Measurements from ENCODE around the gene RGSL1.

The RGSL1 gene

GRCh38 chr1:182567629-182568028, 117.7 kb downstream of the RGSL1 start:
- DNase-seq = no peak
- Histone ChIP-seq H3K4me3 (ENCODE audit: control insufficient read depth in 1 of 7, extremely low read depth in 1 of 7, insufficient read depth in 4 of 7, low read depth in 2 of 7, low read length in 6 of 7) (no peak overlapping the region), H3K36me3 (ENCODE audit: control insufficient read depth in 4 of 4, insufficient read depth in 4 of 4, low read length in 3 of 4) (peaks cover 0 to under 1% (median 0%) of the 10 kb centered on the region in 4 experiments), H3K4me1 (ENCODE audit: control extremely low read depth in 1 of 4, control insufficient read depth in 4 of 4, insufficient read depth in 4 of 4, low read length in 3 of 4) (no peaks in the 10 kb centered on the region), H3K27ac (ENCODE audit: insufficient read depth in 1 of 2, low read depth in 1 of 2, low read length in 2 of 2, poor library complexity in 1 of 2, severe bottlenecking in 2 of 2) (no peak overlapping the region), H3K27me3 (replicated peaks in 2 of 5; ENCODE audit: control insufficient read depth in 4 of 5, insufficient read depth in 5 of 5, low read length in 4 of 5) (peaks cover 0 to 2% (median 0%) of the 10 kb centered on the region in 5 experiments), H3K9me3 (ENCODE audit: control extremely low read depth in 1 of 5, control insufficient read depth in 4 of 5, insufficient read depth in 2 of 5, low read depth in 1 of 5, low read length in 4 of 5) (no peaks in the 10 kb centered on the region)
- ChIA-PET CTCF (no interaction called here), POLR2A (no interaction called here)
- WGBS (ENCODE audit: insufficient coverage) = no CpG with 5 or more reads among the region's 5 CpGs

- CTCF ChIA-PET = no interaction called here
- Histone ChIP-seq H3K27me3 (replicated peaks in 2 of 5; ENCODE audit: control insufficient read depth in 4 of 5, insufficient read depth in 5 of 5, low read length in 4 of 5) (peaks cover 0 to 2% (median 0%) of the 10 kb centered on the region in 5 experiments), H3K27ac (ENCODE audit: insufficient read depth in 1 of 2, low read depth in 1 of 2, low read length in 2 of 2, poor library complexity in 1 of 2, severe bottlenecking in 2 of 2) (no peak overlapping the region), H3K4me1 (ENCODE audit: control extremely low read depth in 1 of 4, control insufficient read depth in 4 of 4, insufficient read depth in 4 of 4, low read length in 3 of 4) (no peaks in the 10 kb centered on the region), H3K9me3 (ENCODE audit: control extremely low read depth in 1 of 5, control insufficient read depth in 4 of 5, insufficient read depth in 2 of 5, low read depth in 1 of 5, low read length in 4 of 5) (no peaks in the 10 kb centered on the region), H3K4me3 (ENCODE audit: control insufficient read depth in 1 of 7, extremely low read depth in 1 of 7, insufficient read depth in 4 of 7, low read depth in 2 of 7, low read length in 6 of 7) (no peak overlapping the region), H3K36me3 (ENCODE audit: control insufficient read depth in 4 of 4, insufficient read depth in 4 of 4, low read length in 3 of 4) (peaks cover 0 to 3% (median 0%) of the 10 kb centered on the region in 4 experiments)
- 39% methylated on average over 1 of the region's 3 CpGs for WGBS (ENCODE audit: insufficient coverage)
- DNase-seq = no peak
- POLR2A ChIA-PET = no interaction called here
Observed at GRCh38 chr1:182568647-182569284, 118.8 kb downstream of the RGSL1 start.

GRCh38 chr1:182569939-182570610, 120.1 kb downstream of the RGSL1 start:
- Histone ChIP-seq H3K9me3 (ENCODE audit: control extremely low read depth in 1 of 5, control insufficient read depth in 4 of 5, insufficient read depth in 2 of 5, low read depth in 1 of 5, low read length in 4 of 5) (no peaks in the 10 kb centered on the region), H3K4me1 (ENCODE audit: control extremely low read depth in 1 of 4, control insufficient read depth in 4 of 4, insufficient read depth in 4 of 4, low read length in 3 of 4) (no peaks in the 10 kb centered on the region), H3K4me3 (ENCODE audit: control insufficient read depth in 1 of 7, extremely low read depth in 1 of 7, insufficient read depth in 4 of 7, low read depth in 2 of 7, low read length in 6 of 7) (no peak overlapping the region), H3K27ac (ENCODE audit: insufficient read depth in 1 of 2, low read depth in 1 of 2, low read length in 2 of 2, poor library complexity in 1 of 2, severe bottlenecking in 2 of 2) (no peak overlapping the region), H3K36me3 (ENCODE audit: control insufficient read depth in 4 of 4, insufficient read depth in 4 of 4, low read length in 3 of 4) (peaks cover 8 to 15% (median 10%) of the 10 kb centered on the region in 4 experiments), H3K27me3 (replicated peaks in 2 of 5; ENCODE audit: control insufficient read depth in 4 of 5, insufficient read depth in 5 of 5, low read length in 4 of 5) (peaks cover 0 to 2% (median 0%) of the 10 kb centered on the region in 5 experiments)
- POLR2A ChIA-PET = interaction anchor here (0.7 kb wide), 1 partner anchor 8 kb away, joined by 3 read pairs; no protein-coding TSS in a partner anchor
- 90% methylated on average over 4 of the region's 6 CpGs for WGBS (ENCODE audit: insufficient coverage)
- CTCF ChIA-PET = interaction anchor here (0.8 kb wide), 1 partner anchor 11 kb away, joined by 3 read pairs; no protein-coding TSS in a partner anchor
- no peak for DNase-seq

GRCh38 chr1:182570611-182570970, 120.6 kb downstream of the RGSL1 start:
- no peaks in the 10 kb centered on the region for H3K4me1 ChIP-seq (ENCODE audit: control extremely low read depth in 1 of 4, control insufficient read depth in 4 of 4, insufficient read depth in 4 of 4, low read length in 3 of 4)
- POLR2A ChIA-PET = no interaction called here
- no peaks in the 10 kb centered on the region for H3K9me3 ChIP-seq (ENCODE audit: control extremely low read depth in 1 of 5, control insufficient read depth in 4 of 5, insufficient read depth in 2 of 5, low read depth in 1 of 5, low read length in 4 of 5)
- no peak overlapping the region for H3K4me3 ChIP-seq (ENCODE audit: control insufficient read depth in 1 of 7, extremely low read depth in 1 of 7, insufficient read depth in 4 of 7, low read depth in 2 of 7, low read length in 6 of 7)
- CTCF ChIA-PET = interaction anchor here (0.8 kb wide), 1 partner anchor 11 kb away, joined by 3 read pairs; no protein-coding TSS in a partner anchor
- WGBS (ENCODE audit: insufficient coverage) = no CpG with 5 or more reads among the region's 2 CpGs
- peaks cover 9 to 20% (median 13%) of the 10 kb centered on the region in 4 experiments for H3K36me3 ChIP-seq (ENCODE audit: control insufficient read depth in 4 of 4, insufficient read depth in 4 of 4, low read length in 3 of 4)
- H3K27ac ChIP-seq (ENCODE audit: insufficient read depth in 1 of 2, low read depth in 1 of 2, low read length in 2 of 2, poor library complexity in 1 of 2, severe bottlenecking in 2 of 2) = no peak overlapping the region
- H3K27me3 ChIP-seq (replicated peaks in 2 of 5; ENCODE audit: control insufficient read depth in 4 of 5, insufficient read depth in 5 of 5, low read length in 4 of 5) = peaks cover 0 to 2% (median 0%) of the 10 kb centered on the region in 5 experiments
- no peak for DNase-seq

GRCh38 chr1:182574156-182574555, 124.2 kb downstream of the RGSL1 start:
- POLR2A ChIA-PET = no interaction called here
- Histone ChIP-seq H3K4me3 (ENCODE audit: control insufficient read depth in 1 of 7, extremely low read depth in 1 of 7, insufficient read depth in 4 of 7, low read depth in 2 of 7, low read length in 6 of 7) (no peak overlapping the region), H3K27ac (ENCODE audit: insufficient read depth in 1 of 2, low read depth in 1 of 2, low read length in 2 of 2, poor library complexity in 1 of 2, severe bottlenecking in 2 of 2) (no peak overlapping the region), H3K9me3 (ENCODE audit: control extremely low read depth in 1 of 5, control insufficient read depth in 4 of 5, insufficient read depth in 2 of 5, low read depth in 1 of 5, low read length in 4 of 5) (no peaks in the 10 kb centered on the region), H3K27me3 (replicated peaks in 2 of 5; ENCODE audit: control insufficient read depth in 4 of 5, insufficient read depth in 5 of 5, low read length in 4 of 5) (no peaks in the 10 kb centered on the region), H3K36me3 (ENCODE audit: control insufficient read depth in 4 of 4, insufficient read depth in 4 of 4, low read length in 3 of 4) (peaks cover 15 to 40% (median 20%) of the 10 kb centered on the region in 4 experiments), H3K4me1 (ENCODE audit: control extremely low read depth in 1 of 4, control insufficient read depth in 4 of 4, insufficient read depth in 4 of 4, low read length in 3 of 4) (no peaks in the 10 kb centered on the region)
- DNase-seq = no peak
- CTCF ChIA-PET = interaction anchor here (1.1 kb wide), 1 partner anchor 12 kb away, joined by 3 read pairs; no protein-coding TSS in a partner anchor
- 100% methylated on average over 3 of the region's 4 CpGs for WGBS (ENCODE audit: insufficient coverage)

GRCh38 chr1:182575540-182576149, 125.7 kb downstream of the RGSL1 start:
- WGBS (ENCODE audit: insufficient coverage) = 100% methylated on average over 3 of the region's 3 CpGs
- H3K9me3 ChIP-seq (ENCODE audit: control extremely low read depth in 1 of 5, control insufficient read depth in 4 of 5, insufficient read depth in 2 of 5, low read depth in 1 of 5, low read length in 4 of 5) = no peaks in the 10 kb centered on the region
- peaks cover 22 to 55% (median 34%) of the 10 kb centered on the region in 4 experiments for H3K36me3 ChIP-seq (ENCODE audit: control insufficient read depth in 4 of 4, insufficient read depth in 4 of 4, low read length in 3 of 4)
- CTCF ChIA-PET = no interaction called here
- no peaks in the 10 kb centered on the region for H3K27me3 ChIP-seq (replicated peaks in 2 of 5; ENCODE audit: control insufficient read depth in 4 of 5, insufficient read depth in 5 of 5, low read length in 4 of 5)
- POLR2A ChIA-PET = no interaction called here
- no peak for DNase-seq
- H3K4me3 ChIP-seq (ENCODE audit: control insufficient read depth in 1 of 7, extremely low read depth in 1 of 7, insufficient read depth in 4 of 7, low read depth in 2 of 7, low read length in 6 of 7) = no peak overlapping the region
- no peak overlapping the region for H3K27ac ChIP-seq (ENCODE audit: insufficient read depth in 1 of 2, low read depth in 1 of 2, low read length in 2 of 2, poor library complexity in 1 of 2, severe bottlenecking in 2 of 2)
- no peaks in the 10 kb centered on the region for H3K4me1 ChIP-seq (ENCODE audit: control extremely low read depth in 1 of 4, control insufficient read depth in 4 of 4, insufficient read depth in 4 of 4, low read length in 3 of 4)

- Histone ChIP-seq H3K4me1 (ENCODE audit: control extremely low read depth in 1 of 4, control insufficient read depth in 4 of 4, insufficient read depth in 4 of 4, low read length in 3 of 4) (peaks cover 0 to 3% (median 0%) of the 10 kb centered on the region in 4 experiments), H3K9me3 (ENCODE audit: control extremely low read depth in 1 of 5, control insufficient read depth in 4 of 5, insufficient read depth in 2 of 5, low read depth in 1 of 5, low read length in 4 of 5) (no peaks in the 10 kb centered on the region), H3K4me3 (ENCODE audit: control insufficient read depth in 1 of 7, extremely low read depth in 1 of 7, insufficient read depth in 4 of 7, low read depth in 2 of 7, low read length in 6 of 7) (no peak overlapping the region), H3K27me3 (replicated peaks in 2 of 5; ENCODE audit: control insufficient read depth in 4 of 5, insufficient read depth in 5 of 5, low read length in 4 of 5) (no peaks in the 10 kb centered on the region), H3K27ac (ENCODE audit: insufficient read depth in 1 of 2, low read depth in 1 of 2, low read length in 2 of 2, poor library complexity in 1 of 2, severe bottlenecking in 2 of 2) (no peak overlapping the region), H3K36me3 (ENCODE audit: control insufficient read depth in 4 of 4, insufficient read depth in 4 of 4, low read length in 3 of 4) (peaks cover 23 to 61% (median 32%) of the 10 kb centered on the region in 4 experiments)
- ChIA-PET CTCF (interaction anchor here (0.8 to 1.4 kb wide), 2 partner anchors 11 to 202 kb away, joined by 3 read pairs; no protein-coding TSS in a partner anchor), POLR2A (no interaction called here)
- DNase-seq = no peak
- no CpG with 5 or more reads among the region's 2 CpGs for WGBS (ENCODE audit: insufficient coverage)
Observed at GRCh38 chr1:182580736-182581135, 130.8 kb downstream of the RGSL1 start.
